GM12873 (cell line): ENCODE data around the gene ADIRF.

Source experiments
- TF ChIP-seq, protein P1 (sequence below): IDR thresholded peaks from 2 replicates; pipeline ENCODE4 v1.5.1; 2012; ENCODE audit warnings: low read depth, mild to moderate bottlenecking, moderate library complexity, low read length, control low read depth; ENCODE audit not compliant: insufficient read depth; ENCODE audit errors: missing control alignments

ADIRF gene

DNA sequence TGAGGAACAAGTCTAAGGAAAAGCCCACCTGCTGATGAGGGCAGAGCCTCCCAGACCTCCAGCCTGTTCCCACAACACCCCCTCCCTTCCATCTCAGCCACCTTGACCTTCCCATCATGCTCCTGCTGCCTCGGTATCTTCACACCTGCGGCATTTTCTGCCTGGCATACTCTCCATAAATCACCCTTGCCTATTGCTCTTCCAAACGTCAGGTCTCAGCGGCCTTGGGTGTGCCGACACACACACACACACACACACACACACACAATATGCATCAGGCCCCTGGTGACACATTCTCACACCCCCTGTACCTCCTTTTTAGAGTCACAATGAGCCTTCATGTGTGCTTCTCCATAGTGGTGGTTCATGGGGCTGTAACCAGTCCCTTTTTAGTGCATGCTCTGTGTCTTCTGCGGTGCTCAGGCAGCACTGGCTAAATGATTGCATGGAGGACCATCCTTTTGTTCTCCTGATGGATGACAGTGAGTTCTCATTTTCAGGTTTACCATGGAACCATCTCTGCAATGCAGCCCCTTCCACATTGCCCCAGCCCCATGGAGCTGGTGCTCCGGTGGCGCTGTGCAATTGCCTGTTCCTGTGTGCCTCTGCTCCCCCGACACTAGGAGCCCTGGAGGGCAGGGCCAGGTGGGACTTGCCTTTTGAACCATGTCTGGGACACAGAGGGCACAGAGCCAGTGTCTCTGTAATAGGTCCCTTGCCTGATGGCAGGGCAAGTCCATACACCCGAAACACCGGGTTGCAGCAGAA, 4.5 kb downstream of the ADIRF start:
- TF ChIP-seq, protein P1, sequence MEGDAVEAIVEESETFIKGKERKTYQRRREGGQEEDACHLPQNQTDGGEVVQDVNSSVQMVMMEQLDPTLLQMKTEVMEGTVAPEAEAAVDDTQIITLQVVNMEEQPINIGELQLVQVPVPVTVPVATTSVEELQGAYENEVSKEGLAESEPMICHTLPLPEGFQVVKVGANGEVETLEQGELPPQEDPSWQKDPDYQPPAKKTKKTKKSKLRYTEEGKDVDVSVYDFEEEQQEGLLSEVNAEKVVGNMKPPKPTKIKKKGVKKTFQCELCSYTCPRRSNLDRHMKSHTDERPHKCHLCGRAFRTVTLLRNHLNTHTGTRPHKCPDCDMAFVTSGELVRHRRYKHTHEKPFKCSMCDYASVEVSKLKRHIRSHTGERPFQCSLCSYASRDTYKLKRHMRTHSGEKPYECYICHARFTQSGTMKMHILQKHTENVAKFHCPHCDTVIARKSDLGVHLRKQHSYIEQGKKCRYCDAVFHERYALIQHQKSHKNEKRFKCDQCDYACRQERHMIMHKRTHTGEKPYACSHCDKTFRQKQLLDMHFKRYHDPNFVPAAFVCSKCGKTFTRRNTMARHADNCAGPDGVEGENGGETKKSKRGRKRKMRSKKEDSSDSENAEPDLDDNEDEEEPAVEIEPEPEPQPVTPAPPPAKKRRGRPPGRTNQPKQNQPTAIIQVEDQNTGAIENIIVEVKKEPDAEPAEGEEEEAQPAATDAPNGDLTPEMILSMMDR = no peak

DNA sequence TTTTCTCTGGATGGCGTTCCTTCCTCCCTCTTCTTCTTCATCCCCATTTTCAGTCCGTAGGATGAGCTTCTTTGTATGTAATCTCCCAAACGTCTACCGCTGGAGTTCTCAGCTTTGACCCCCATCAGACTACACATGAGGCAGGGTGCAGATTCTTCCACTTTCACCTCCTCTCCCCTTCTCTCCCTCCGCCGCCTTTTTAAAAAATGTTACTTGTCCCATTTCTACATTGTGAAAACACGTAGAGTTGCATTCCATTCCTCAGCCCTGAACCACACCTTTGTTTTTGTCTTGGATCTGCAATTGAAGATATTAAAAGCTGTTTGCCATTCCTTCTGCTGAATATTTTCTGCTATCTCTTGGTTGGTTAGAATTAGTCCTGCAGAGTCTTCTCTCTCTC, 6.2 kb downstream of the ADIRF start:
- TF ChIP-seq, protein P1 = no peak

DNA sequence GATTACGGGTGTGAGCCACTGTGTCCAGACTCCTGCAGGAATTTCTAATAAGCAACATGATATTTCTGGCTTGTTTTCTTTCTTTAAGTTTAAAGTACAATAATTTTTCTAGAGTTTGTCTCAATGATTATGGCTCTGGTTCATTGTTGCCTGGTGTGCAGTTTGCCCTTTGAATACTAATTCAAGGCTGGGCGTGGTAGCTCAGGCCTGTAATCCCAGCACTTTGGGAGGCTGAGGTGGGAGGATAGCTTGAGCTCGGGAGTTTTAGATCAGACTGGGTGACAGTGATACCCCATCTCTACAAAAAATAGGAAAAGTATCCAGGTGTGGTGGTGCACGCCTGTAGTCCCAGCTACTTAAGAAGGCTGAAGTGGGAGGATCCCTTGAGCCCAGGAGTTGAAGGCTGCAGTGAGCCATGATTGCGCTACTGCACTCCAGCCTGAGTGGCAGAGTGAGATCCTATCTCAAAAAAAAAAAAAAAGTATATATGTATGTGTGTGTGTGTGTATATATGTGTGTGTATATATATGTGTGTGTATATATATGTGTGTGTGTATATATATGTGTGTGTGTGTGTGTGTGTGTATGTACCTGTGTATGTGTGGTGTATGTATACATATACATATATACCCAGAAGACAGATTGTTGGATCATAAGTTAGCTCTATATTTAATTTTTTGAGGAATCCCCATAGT, 8.2 kb downstream of the ADIRF start:
- TF ChIP-seq, protein P1 = no peak

DNA sequence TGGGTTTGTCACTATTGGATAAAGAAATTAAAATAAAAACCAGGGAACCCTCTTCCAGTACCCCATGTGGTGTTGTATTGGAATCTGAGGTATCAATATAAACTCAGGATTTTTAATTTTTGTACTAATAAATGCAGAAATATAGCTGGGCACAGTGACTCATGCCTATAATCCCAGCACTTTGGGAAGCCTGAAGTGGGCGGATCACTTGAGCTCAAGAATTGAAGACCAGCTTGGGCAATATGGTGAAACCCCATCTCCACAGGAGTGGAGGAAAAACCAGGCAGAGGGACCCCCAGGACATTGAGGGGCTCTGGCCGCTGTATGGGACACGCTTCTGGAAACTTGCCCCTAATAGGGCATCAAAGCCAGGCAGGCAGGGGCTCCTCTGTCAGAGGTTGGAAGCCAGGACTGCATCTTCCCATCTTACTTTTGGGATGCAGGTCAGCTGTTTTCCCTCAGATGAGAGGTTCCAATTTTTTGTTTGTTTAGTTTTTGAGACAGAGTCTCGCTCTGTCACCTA, 11.1 kb downstream of the ADIRF start:
- TF ChIP-seq, protein P1 = no peak

DNA sequence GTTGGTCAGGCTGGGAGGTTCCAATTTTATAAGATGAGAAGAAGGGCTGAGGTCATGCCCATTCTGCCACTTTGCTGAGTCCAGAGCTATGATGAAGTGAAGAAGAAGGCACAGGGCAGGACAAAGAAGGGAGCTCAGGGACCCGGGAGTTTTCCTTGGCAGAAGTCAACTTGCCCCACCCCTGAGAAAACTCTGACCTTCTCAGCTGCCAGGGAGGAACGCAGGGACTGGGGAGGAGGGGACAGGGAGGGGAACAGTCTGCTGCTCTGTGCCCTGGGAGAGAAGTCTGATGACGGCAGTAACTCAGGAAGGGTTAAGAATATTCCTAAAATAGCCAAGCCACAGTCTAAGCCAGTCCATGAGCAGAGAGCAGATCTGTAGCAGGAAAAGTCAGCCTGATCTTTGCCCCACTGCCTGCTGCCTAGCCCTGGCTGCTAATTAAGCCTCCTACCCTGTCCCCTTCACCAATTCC, 11.7 kb downstream of the ADIRF start:
- TF ChIP-seq, protein P1 = no peak

DNA sequence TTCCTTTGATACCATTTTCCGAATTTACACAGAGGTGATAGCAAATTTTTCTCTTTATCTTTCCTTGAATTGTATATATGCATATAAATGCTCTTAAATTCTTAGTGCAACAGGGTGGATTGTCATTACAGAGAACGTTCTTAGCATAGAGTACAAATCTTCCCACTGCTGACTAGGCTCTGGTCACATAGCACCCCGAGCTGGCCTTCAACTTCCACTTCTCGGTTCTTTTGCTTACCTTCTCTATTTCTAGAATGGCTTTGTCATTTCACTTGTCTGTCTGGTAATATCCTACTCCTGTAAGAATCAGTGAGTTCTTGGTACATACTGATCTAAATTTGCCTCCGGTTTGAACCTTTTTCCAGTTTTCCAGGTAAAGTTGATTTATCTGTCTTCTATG, 13.4 kb downstream of the ADIRF start:
- TF ChIP-seq, protein P1 = no peak

DNA sequence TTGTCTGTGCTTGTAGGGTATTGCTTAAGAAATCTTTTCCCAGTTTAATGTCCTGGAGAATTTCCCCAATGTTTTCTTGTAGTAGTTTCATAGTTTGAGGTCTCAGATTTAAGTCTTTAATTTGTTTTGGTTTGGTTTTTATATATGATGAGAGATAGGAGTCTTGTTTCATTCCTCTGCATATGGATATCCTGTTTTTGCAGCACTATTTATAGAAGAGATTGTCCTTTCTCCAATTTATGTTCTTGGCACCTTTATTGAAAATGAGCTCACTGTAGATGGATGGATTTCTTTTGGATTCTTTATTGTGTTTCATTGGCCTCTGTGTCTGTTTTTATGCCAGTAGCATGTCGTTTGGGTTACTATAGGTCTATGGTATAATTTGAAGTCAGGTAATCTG, 20.2 kb downstream of the ADIRF start:
- TF ChIP-seq, protein P1 = no peak
